ENCODE measurements around the gene ADGRF4. TPM values are rescaled to one million over a fixed set of nuclear protein-coding genes. Genes with fewer than 3 reads are reported as not detected.

ADGRF4 gene
- total and polyA plus RNA-seq, 2 donors (not counting 1 experiment from before 2014, with no cell fraction given), result not detected

- Histone ChIP-seq H4K20me1 (ENCODE audit: control insufficient read depth, insufficient read depth, low read length, poor library complexity, severe bottlenecking) (no peaks in the 10 kb centered on the region), H3K27ac (ENCODE audit: low read length in 2 of 2) (no peak overlapping the region), H3K27me3 (replicated peaks in 1 of 4; ENCODE audit: control extremely low read depth in 1 of 4, control insufficient read depth in 3 of 4, insufficient read depth in 4 of 4, low read length in 3 of 4) (peaks cover 0 to 6% (median 0%) of the 10 kb centered on the region in 4 experiments), H3K4me2 (replicated peaks; ENCODE audit: low read depth, low read length, poor library complexity, severe bottlenecking) (no peak overlapping the region), H3K9me3 (ENCODE audit: control extremely low read depth in 1 of 3, control insufficient read depth in 2 of 3, insufficient read depth in 1 of 3, low read length in 2 of 3) (no peaks in the 10 kb centered on the region), H3K9ac (ENCODE audit: low read length) (no peak overlapping the region), H3K79me2 (ENCODE audit: control insufficient read depth, insufficient read depth, low read length) (no peaks in the 10 kb centered on the region), H3K4me1 (ENCODE audit: control insufficient read depth in 2 of 2, insufficient read depth in 2 of 2, low read length in 2 of 2) (peaks cover 0 to 5% of the 10 kb centered on the region in 2 donors), H3K36me3 (replicated peaks in 1 of 2; ENCODE audit: control extremely low read depth in 1 of 2, control insufficient read depth in 1 of 2, extremely low read depth in 1 of 2, insufficient read depth in 2 of 2, low read length in 1 of 2) (no peaks in the 10 kb centered on the region), H2AFZ (ENCODE audit: insufficient read depth, low read depth, low read length, poor library complexity, severe bottlenecking) (no peak overlapping the region), H3K4me3 (ENCODE audit: control extremely low read depth in 1 of 5, extremely low read depth in 1 of 5, insufficient read depth in 1 of 5, low read depth in 2 of 5, low read length in 4 of 5) (no peak overlapping the region)
- Mint-ChIP-seq H3K4me3 (no peak overlapping the region), H3K27ac (no peak overlapping the region), H3K27me3 (peaks cover 12% of the 10 kb centered on the region), H3K4me1 (no peaks in the 10 kb centered on the region), H3K9me3 (ENCODE audit: insufficient read depth) (no peaks in the 10 kb centered on the region)
- intact Hi-C loops (cut with micrococcal nuclease), result no loop called here
- POLR2A ChIA-PET, result no interaction called here
- DNase-seq (no peak), ATAC-seq (ENCODE audit: low read depth) (no peak)
- whole genome bisulfite sequencing (ENCODE audit: insufficient coverage), result 75% methylated on average over 6 of the region's 7 CpGs
- TF ChIP-seq EZH2 (IDR thresholded peaks at IDR 0.05; ENCODE audit: borderline replicate concordance, insufficient read depth, low read depth, low read length, poor library complexity, severe bottlenecking), result no peak
- no peak for TF ChIP-seq CTCF (IDR thresholded peaks at IDR 0.05)
- CTCF ChIA-PET, result interaction anchor here (2.1 kb wide), 1 partner anchor 25 kb away, joined by 5 read pairs; no protein-coding TSS in a partner anchor
Observed at GRCh38 chr6:47655719-47656595, 42.4 kb upstream of the ADGRF4 start.

- Histone ChIP-seq H3K27ac (ENCODE audit: low read length in 2 of 2) (no peak overlapping the region), H3K79me2 (ENCODE audit: control insufficient read depth, insufficient read depth, low read length) (no peaks in the 10 kb centered on the region), H3K4me1 (ENCODE audit: control insufficient read depth in 2 of 2, insufficient read depth in 2 of 2, low read length in 2 of 2) (no peaks in the 10 kb centered on the region), H3K4me2 (replicated peaks; ENCODE audit: low read depth, low read length, poor library complexity, severe bottlenecking) (no peak overlapping the region), H4K20me1 (ENCODE audit: control insufficient read depth, insufficient read depth, low read length, poor library complexity, severe bottlenecking) (no peaks in the 10 kb centered on the region), H3K9ac (ENCODE audit: low read length) (no peak overlapping the region), H3K27me3 (replicated peaks in 1 of 4; ENCODE audit: control extremely low read depth in 1 of 4, control insufficient read depth in 3 of 4, insufficient read depth in 4 of 4, low read length in 3 of 4) (peaks cover 0 to 9% (median 4%) of the 10 kb centered on the region in 4 experiments), H3K36me3 (replicated peaks in 1 of 2; ENCODE audit: control extremely low read depth in 1 of 2, control insufficient read depth in 1 of 2, extremely low read depth in 1 of 2, insufficient read depth in 2 of 2, low read length in 1 of 2) (no peaks in the 10 kb centered on the region), H3K9me3 (ENCODE audit: control extremely low read depth in 1 of 3, control insufficient read depth in 2 of 3, insufficient read depth in 1 of 3, low read length in 2 of 3) (no peaks in the 10 kb centered on the region), H3K4me3 (ENCODE audit: control extremely low read depth in 1 of 5, extremely low read depth in 1 of 5, insufficient read depth in 1 of 5, low read depth in 2 of 5, low read length in 4 of 5) (no peak overlapping the region), H2AFZ (ENCODE audit: insufficient read depth, low read depth, low read length, poor library complexity, severe bottlenecking) (no peak overlapping the region)
- DNase-seq, result no peak
- intact Hi-C loops (cut with micrococcal nuclease), result no loop called here
- H3K27me3 Mint-ChIP-seq, result peaks cover 33% of the 10 kb centered on the region
- H3K4me3 Mint-ChIP-seq, result no peak overlapping the region
- no peak for ATAC-seq (ENCODE audit: low read depth)
- 100% methylated on average over 1 of the region's 5 CpGs for WGBS (ENCODE audit: insufficient coverage)
- no peaks in the 10 kb centered on the region for H3K9me3 Mint-ChIP-seq (ENCODE audit: insufficient read depth)
- ChIA-PET POLR2A (no interaction called here), CTCF (interaction anchor here (1.6 kb wide), 1 partner anchor 31 kb away, joined by 4 read pairs; no protein-coding TSS in a partner anchor)
- H3K4me1 Mint-ChIP-seq, result no peaks in the 10 kb centered on the region
- TF ChIP-seq EZH2 (IDR thresholded peaks at IDR 0.05; ENCODE audit: borderline replicate concordance, insufficient read depth, low read depth, low read length, poor library complexity, severe bottlenecking) (no peak), CTCF (IDR thresholded peaks at IDR 0.05) (no peak)
- H3K27ac Mint-ChIP-seq, result no peak overlapping the region
Observed at GRCh38 chr6:47661960-47662359, 36.4 kb upstream of the ADGRF4 start.
